ACHN (cell line): ENCODE results near the gene LRRC63.
"Not testable (repeated sequence)": the region's sequence is repeated elsewhere in the genome, so short reads cannot be mapped to it uniquely, and the experiment has no call there.

Experiments used
- DNase-seq: peaks from one replicate; pipeline ENCODE4 v3.0.0-alpha.2; 2015
- in situ Hi-C: cut with HindIII; loops from 2 replicates; pipeline ENCODE4 v1.10.0; 2017; ENCODE audit warnings: low sequenced_read_pairs, low pct_ligation_motif_present, low pct_unique_long_range_greater_than_20kb

The LRRC63 gene

GRCh38 chr13:46211483-46212351 lies at the start of gene LRRC63:
Gene LRRC63 (plus strand): TSS chr13:46211928. CDS start chr13:46213035, 1,107 bp downstream.
- peak; percentile 34 for DNase-seq
- in situ Hi-C loops: no loop called here

- in situ Hi-C loops, DNase-seq: not testable (repeated sequence)
Measured at GRCh38 chr13:46162741-46163140, 49.0 kb upstream of the LRRC63 start.

GRCh38 chr13:46164661-46165060 lies 47.1 kb upstream of the LRRC63 start:
- no peak for DNase-seq
- in situ Hi-C loops: no loop called here

- in situ Hi-C loops: no loop called here
- peak; percentile 24 for DNase-seq
Measured at GRCh38 chr13:46165485-46166223, 46.1 kb upstream of the LRRC63 start.

- in situ Hi-C loops: no loop called here
Measured at GRCh38 chr13:46166224-46166584, 45.5 kb upstream of the LRRC63 start.

GRCh38 chr13:46166947-46167610 lies 44.6 kb upstream of the LRRC63 start:
- DNase-seq: no peak
- in situ Hi-C loops: no loop called here

More at GRCh38 chr13:46166224-46166584, 45.5 kb upstream of the LRRC63 start:
- no peak for DNase-seq

GRCh38 chr13:46168341-46168740 lies 43.4 kb upstream of the LRRC63 start:
- in situ Hi-C loops: no loop called here
- DNase-seq: no peak

- no peak for DNase-seq
- in situ Hi-C loops: no loop called here
Measured at GRCh38 chr13:46168783-46169182, 42.9 kb upstream of the LRRC63 start.

GRCh38 chr13:46169758-46170157 lies 42.0 kb upstream of the LRRC63 start:
- in situ Hi-C loops: no loop called here
- DNase-seq: no peak

- no peak for DNase-seq
- in situ Hi-C loops: no loop called here
Measured at GRCh38 chr13:46170268-46170667, 41.5 kb upstream of the LRRC63 start.

- no peak for DNase-seq
- in situ Hi-C loops: no loop called here
Measured at GRCh38 chr13:46170687-46171086, 41.0 kb upstream of the LRRC63 start.

GRCh38 chr13:46171217-46171616 lies 40.5 kb upstream of the LRRC63 start:
- in situ Hi-C loops: no loop called here
- DNase-seq: no peak

- in situ Hi-C loops: no loop called here
- DNase-seq: no peak
Measured at GRCh38 chr13:46171739-46172138, 40.0 kb upstream of the LRRC63 start.

- in situ Hi-C loops: no loop called here
- no peak for DNase-seq
Measured at GRCh38 chr13:46172531-46172991, 39.2 kb upstream of the LRRC63 start.

- no peak for DNase-seq
- in situ Hi-C loops: no loop called here
Measured at GRCh38 chr13:46173656-46174055, 38.1 kb upstream of the LRRC63 start.

GRCh38 chr13:46176756-46177155 lies 35.0 kb upstream of the LRRC63 start:
- DNase-seq: no peak
- in situ Hi-C loops: no loop called here

GRCh38 chr13:46178143-46178542 lies 33.6 kb upstream of the LRRC63 start:
- in situ Hi-C loops: no loop called here
- no peak for DNase-seq

- in situ Hi-C loops: no loop called here
- no peak for DNase-seq
Measured at GRCh38 chr13:46178821-46179220, 32.9 kb upstream of the LRRC63 start.

GRCh38 chr13:46179491-46179908 lies 32.2 kb upstream of the LRRC63 start:
- DNase-seq: no peak

More at GRCh38 chr13:46179491-46179908, 32.2 kb upstream of the LRRC63 start:
- in situ Hi-C loops: no loop called here
